Stimulated activated CD4-positive, alpha-beta T cell treated with anti-CD3 and anti-CD28 coated beads, Interleukin-2, amount 100 ng/mL, for 48 hours (primary cell): ENCODE data around the gene ZBTB34.

Experiments
- DNase-seq, 2 donors: peaks; one replicate each; pipeline ENCODE4 v3.0.0-alpha.2; 2020

The ZBTB34 gene

DNA sequence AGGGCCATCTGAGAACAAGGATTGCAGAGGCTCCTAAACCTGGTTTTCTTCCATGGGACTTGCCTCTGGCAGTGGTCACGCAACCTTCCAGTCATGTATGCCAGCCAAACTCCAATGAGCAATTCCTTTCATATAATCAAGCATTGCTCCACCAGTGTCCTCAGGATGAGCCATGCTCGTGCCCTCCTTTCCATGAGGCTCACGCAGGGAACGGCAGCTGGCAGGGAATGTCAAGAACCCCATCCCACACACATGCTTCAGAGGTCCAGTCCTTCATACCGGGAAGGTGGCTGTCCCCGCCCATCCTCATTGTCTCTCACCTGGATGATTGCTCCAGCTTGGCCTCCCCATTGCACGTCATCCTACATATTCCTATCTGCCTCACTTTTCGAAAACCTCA lies 13.4 kb upstream of the ZBTB34 start:
- DNase-seq, result no peak

DNA sequence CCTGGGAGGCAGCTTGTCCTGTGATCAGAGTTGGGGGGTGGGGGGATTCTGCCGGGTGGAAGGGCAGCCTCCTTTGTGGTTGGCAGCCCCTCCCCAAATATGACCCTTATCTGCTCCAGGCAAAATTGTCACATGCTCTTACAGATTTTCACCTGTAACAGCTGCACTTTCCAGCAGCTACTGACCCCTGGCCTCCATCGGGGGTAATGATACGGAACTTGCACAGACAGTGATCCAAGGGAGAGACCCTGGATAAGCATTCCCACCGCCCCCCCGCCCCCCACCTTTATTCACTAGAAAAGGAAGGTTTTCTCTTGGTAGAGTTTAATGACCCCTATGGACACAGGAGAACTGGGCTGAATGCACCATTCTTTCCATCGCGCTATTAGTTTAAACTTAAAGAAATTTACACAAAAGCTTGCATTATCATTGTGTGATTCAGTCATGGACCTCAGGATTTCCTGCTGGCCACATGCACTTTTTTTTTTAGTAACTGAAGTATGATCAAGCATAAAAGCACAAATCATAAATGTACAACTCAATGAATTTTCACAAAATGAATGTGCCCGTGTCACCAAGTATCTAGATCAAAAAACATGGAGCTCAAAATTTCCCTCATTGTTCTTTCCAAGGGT lies 10.7 kb upstream of the ZBTB34 start:
- no peak for DNase-seq

DNA sequence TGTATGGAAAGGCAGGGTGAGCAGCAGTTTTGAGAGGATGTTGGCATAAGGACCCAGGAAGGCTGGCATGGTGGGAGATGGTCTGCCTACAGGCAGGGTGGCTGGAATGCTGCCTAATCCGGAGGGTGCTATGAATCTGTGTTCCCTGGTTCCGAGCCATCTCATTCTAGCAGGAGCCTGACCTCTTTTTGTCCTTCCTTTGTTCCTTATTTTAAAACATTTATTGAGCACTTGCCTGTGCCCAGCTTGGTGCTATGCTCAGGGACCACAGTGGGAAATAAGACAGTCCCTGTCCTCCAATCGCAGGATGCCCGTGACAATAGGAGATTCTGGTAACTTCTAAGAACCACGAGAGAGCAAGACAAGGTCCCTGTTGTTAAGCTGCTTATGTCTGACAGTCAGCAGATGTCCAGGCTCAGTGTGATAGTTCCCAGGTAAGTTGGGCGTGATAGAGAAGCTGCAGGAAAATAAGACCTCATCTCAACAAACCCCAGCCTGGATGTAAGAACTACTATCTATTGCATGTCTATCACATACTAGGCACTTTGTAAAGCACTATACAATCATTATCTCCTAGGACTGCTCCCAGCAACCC lies 9.1 kb upstream of the ZBTB34 start:
- no peak for DNase-seq

DNA sequence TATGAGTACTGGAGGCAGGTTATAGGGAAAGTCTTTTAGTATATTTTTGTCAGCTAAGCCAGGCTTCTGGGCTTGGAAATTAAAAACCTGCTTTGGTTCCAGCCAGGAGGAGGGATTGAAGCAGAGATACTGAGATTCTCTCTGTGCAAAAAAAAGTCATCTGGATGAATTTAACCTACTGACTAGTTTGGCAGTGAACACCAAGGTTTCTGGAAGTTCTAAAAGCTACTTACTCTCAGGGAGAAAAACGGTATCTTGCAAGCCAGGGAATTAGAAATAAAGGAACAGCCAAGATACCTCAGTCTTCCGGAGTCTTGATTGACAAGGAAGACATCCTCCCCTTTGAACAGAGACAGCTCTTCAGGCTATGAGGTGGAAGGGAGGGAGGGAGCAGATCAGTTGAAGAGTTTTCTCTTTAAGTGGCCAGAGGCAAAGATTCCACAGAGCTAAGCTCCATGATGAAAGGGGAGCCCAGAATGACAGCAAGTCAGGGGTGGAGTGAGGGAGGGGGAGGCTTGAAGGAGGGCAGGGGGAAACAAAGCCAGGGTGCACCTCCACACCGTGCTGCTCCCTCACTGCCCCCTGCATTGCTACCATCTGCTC lies 8.3 kb upstream of the ZBTB34 start:
- no peak for DNase-seq

DNA sequence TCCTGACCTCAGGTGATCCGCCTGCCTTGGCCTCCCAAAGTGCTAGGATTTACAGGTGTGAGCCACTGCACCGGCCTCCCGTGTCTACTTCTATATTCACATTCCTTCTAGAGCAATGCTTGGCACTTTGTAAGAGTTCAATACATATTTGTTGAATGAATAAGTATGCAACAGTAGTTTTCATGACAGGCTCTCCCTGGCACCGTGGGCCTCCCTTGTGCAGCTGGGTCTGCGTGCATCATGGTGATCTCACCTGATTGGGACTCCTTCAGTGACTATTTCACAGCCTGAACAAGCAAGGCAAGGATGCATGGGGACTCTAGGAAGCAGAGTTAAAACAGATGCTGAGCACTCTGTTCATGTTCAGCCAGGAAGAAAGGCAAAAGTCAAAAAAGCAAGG lies 6.8 kb upstream of the ZBTB34 start:
- no peak for DNase-seq

DNA sequence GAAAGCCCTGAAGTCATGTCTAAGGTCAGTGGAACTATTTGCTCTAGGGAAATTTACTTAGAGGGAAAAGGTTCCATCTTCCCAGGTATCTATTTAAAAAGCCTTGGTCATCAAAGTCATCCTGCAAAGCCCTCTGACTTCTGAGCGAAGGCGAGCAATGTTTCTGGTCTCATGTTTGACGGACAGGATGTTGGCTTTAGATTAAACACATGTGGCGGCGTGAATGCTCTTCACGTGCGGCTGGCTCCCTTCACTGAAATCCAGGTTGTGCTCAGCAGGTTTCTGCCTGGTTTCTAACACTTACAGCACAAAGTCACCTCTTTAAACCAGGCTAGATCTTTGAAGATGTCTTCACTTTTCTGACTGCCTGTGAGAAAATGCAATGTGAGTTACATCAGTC lies 5.7 kb upstream of the ZBTB34 start:
- no peak for DNase-seq

DNA sequence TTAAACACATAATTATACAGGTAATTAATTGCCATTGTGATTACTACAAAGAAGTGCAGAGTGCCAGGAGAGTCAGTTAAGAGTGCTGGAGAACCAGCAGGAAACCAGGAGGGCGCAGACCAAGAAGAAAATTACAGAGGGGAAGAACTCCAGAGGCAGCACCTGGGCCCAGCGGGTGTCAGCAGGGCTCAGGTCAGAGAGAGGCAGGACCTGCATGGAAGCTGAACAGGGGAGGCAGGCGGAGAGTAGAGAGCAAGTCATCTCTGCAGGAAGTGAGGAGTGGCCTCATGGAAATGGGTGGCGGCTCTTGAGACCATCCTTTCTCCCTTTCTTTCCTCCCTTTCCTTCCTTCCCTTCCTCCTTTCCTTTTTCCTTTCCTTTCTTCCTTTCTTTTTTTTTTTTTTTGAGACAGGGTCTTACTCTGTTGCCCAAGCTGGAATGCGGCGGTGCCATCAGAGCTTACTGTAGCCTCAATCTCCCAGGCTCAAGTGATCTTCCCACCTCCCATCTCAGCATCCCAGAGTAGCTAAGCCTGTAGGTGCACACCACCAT lies 4.0 kb upstream of the ZBTB34 start:
- DNase-seq, result no peak

DNA sequence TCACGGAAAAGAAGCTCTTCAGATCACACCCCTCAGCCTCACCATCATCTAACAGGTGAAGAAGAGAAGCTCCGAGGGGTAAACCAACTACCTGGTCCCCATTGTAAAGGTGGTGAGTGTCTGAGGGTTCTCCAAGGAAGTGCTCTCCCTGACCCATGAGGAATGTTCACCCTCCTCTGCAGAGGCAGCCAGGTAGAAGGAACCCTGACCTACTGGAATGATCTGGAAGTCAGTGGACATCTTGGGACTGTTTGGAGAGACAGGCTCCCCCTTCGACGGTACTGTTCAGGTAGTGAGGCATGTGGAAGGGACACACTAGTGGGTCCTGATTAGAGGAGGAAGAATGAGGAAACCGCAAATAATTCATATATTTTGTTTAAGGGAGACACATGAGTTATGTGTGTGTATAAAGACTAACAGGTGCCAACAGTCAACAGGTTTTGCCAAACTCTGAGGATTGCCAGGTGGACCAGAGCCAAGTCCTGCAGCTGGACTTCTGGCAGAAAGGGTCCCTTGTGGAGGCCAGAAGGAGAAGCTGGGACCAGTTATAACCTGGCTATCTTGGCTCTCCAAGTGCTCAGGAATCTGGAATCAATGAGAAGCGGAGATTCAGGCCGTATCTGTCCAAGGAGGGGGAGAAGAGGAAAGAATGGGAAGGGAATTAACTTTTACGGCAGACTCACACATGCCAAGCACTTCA lies 3.0 kb upstream of the ZBTB34 start:
- DNase-seq, result no peak

DNA sequence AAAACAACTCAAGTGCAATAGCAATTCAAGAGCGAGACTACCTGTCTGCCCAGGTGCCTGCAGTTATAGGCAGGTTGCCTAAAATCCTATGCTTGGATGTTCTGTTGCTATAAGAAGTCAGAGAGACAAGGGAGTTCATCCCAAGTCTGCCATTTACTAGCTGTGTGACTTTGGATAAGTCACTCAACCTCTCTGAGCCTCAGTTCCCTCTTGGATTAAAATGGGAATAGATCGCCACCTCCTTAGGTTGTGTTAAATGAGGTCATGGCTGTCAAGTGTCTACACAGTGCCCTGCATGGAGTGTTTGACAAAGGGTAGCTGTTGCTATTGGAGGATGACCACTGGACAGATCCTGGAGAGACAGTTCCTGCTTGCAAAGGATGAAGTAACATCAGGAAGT lies 1.3 kb upstream of the ZBTB34 start:
- no peak for DNase-seq

DNA sequence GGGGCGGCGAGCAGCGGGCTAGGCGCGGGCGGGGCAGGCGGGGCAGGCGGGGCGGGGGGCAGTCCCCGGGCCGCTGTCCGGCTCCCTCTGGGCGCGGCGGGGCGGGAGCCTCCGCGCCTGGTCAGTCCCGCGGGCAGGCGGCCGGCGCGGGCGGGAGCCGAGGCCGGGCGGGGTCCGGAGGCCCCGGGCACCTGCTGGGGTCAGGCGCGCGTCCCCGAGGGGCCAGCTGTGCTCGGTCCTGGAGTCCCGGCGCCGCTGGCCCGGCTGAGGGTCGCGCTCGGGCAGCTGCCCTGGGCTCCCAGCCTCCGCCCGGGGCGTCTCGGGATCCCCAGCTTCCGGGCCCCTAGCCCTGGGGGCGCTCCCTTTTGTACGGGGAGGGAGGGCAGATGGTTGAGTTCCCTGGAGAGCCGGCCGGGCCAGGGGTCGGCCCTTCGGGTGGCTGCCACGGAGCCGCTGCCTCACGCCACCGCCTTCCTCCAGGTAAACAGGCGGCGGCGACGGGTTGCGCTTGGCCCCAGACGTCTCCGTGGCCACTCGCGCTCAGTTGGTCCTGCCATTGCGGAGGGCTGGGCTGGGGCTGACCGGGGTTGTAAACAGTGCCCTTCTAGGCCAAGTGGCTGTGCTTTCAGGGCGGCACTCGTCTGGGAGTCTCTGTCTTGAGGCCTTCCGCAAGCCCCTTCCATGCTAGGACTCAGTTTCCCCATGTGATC lies 473 bp downstream of the ZBTB34 start:
- peak; percentile 13 to 14 for DNase-seq

DNA sequence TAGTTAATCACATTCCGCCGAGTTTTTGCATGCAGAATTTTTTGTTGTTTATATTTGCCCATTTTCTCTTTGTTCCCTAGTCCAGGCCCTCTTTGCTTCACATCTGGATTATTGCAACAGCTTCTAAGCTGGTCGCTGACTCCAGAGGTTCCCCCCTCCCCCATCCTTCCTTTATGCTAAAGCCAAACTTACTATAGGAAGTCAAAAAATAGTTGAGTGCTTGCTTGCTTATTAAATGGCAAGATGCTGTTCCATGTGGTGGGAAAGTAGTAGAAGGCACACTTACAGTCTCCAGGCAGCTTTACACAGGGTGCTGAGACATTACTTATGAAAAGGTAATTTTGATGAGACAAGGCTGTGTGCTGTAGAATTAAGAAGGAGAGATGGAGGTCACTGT lies 1.3 kb downstream of the ZBTB34 start:
- DNase-seq, result no peak

DNA sequence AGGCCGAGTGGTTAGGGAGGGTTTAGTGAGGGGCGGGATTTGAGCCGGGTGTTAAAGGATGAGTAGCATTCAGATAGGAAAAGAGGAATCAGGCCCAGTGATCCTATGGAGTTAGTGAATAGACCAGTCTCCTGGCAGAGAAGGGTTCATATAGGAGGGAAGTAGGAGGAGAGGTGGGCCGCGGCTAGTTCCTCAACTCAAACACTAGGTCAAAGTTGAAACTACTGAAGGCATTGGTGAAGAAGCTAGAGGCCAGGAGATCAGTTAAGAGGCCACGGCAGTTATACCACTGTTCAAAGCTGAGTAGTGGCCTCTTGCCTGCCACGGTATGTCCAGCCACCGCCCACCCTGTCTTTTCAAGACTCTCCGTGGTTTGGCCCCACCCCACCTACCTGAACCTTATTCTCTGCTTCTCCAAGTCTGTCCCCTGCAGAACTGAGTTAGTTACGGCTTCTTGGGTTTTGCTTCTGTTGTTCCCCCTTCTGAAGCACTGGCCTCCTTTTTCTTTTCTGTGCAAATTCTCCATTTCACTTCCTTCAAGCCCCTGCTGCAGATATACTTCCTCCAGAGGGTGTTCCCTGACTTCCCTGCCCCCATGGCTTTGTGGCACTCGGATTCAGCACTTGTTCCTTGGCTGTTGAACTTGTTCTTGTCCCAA lies 1.8 kb downstream of the ZBTB34 start:
- no peak for DNase-seq

DNA sequence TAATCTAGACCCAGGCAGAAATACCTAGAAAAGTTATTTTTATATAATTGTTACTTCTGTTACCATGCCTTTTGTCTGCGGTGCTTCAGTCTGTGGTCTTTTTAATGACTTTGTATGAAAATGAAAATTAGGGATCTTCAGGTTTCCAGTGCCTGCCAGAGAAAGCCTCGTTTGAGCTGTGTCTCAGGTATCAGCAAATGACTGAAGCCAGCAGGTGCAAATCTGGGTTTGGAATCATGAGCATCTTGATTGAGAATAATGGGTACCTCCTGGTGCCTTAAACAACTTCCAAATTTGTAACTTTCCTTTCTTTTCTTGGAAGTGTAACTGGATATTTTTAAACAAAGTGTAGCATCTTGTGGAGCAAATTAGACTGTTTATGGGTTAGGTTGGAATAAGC lies 4.3 kb downstream of the ZBTB34 start:
- no peak for DNase-seq

DNA sequence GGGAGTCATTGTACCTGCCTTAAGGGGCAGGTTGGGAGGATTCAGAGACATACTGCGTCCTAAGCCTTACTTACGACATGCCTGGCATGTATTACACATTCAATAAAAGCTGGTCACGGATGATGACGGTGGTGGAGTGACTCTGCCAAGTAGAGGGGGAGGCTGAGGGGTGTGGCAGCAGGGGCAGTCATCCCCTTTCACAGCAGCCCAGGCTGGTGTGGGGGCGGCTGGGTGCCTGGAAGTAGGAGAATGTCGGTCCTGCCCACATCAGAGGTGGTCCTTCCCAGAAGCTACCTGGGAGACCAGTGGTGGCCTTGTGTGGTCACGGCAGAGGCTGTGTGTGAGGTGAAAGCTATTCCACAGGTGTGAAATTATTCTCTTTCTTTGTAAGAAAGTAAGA lies 8.9 kb downstream of the ZBTB34 start:
- no peak for DNase-seq

DNA sequence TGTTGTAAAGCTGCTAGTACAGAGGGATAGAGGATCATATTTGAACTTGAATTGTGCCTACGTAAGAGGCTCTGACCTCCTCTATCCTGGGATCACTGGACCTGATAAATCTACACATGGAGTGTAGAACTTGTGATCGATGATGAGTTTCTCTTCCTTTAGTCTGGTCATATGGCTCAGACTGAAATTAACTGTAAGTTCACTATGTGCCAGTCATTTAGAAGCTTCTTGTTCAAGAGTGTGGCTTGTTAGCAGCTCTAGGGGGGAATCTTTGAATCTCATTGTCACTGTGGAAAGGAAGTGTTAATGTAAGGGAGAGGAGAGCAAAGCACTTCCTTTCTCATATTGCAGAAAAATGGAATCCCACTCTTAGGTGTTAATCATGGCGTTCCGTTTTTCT lies 12.1 kb downstream of the ZBTB34 start:
- DNase-seq, result no peak

DNA sequence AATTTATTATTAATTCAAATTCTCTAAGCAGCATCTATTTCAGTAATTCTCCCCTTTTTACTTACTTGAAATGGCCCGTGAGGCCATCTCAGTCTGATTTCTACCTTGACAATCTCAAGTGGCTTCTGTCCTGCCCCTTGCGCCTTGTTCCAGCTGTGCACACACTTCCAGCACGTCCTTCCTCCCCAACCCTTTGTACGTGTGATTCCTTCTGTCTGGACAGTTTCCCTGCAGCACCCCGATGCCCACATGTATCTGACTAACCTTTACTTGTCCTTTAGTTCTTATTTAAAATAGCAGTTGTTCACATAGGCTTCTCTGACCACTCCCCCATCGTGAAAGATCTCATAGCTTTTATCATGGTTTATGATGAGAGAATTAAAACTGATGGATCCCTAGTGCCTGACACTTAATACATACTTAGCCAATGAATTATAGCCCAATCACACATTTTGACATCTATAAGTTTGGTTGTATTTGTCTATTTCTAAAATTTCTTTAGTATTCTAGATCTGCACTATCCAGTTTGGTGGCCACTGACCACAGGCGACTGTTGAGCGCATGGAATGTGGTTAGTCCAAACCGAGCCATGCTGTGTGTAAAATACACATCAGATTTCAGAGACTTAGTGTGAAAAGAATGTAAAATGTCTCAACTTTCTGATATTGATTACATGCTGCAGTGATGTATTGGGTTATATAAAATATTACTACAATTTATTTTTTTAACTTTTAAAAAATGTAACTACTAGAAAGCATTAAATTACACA lies 14.3 kb downstream of the ZBTB34 start:
- no peak for DNase-seq

DNA sequence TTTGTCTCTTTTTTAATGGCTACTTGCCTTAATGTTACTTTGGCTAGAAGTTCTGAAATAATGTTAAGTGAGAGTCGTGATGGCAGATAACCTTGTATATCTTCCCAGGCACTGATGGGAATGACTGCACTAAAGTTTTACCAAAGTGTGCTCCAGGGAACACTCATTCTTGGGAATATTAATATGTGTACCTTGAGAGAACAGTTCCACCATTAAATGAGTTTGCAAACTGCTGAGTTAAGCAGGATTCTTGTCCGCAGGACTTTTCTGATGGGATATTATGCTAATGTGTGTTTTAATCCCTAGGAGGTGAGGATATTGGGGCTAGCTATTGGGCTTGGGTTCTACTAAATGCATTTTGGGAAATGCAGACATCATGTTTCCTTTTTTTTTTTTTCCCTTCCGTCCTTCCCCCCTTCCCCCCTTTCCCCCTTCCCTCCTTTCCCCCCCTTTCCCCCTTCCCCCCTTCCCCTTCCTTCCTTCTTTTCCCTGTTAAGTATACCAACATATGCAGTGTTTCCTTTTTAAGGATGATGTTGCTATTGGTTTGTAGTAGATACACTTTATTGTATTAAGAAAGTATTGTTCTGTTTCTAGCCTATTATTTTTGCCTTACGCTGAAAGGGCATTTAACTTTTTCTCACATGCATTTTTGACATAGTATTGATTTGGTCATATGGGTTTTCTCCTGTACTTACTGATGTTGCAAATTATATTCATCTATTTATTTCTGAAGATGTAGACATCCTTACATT lies 15.5 kb downstream of the ZBTB34 start:
- DNase-seq, result no peak

DNA sequence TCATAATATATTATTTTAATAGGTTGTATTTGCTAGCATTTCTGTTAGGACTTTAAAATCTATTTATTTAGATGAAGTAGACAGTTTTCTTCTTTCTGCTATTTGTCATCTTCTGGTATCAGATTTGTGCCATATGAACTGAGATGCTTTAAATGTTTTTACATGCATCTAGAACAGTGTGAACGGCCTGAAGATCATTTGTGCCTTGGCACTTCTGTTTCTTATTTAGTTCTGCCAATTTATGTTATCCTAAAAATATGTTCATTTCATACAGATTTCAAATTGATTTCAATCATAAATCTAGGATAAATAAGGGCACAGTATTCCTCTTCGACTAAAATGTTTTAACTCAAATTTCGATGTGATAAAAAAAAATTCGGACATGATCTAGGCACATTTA lies 16.1 kb downstream of the ZBTB34 start:
- no peak for DNase-seq

DNA sequence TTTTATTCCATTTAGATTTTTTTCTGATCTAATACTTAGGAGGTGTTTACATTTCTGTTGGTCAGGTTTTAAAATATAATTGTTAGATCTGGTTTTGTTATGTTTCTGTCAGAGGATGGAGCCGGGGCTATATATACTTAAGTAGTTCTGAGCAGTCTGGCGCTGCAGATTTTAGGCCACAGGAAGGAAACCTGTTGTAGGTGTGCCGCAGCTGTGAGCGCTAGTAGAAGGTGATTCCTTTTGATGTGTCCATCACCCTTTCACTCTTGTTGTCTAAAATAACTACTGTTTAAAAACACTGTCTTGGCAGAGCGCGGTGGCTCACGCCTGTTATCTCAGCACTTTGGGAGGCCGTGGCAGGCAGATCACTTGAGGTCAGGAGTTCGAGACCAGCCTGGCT lies 17.0 kb downstream of the ZBTB34 start:
- DNase-seq, result no peak

DNA sequence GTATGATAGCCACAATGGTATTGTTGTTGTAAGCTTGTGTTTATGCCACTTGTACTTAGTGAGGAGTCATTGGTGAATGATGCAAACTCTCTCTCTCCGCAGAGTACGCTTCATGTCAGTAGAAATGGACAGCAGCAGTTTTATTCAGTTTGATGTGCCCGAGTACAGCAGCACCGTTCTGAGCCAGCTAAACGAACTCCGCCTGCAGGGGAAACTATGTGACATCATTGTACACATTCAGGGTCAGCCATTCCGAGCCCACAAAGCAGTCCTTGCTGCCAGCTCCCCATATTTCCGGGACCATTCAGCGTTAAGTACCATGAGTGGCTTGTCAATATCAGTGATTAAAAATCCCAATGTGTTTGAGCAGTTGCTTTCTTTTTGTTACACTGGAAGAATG lies 18.8 kb downstream of the ZBTB34 start:
- DNase-seq, result no peak
